Nephron (organoid): ENCODE data around the gene TBXAS1.
A peak's percentile ranks its signal among the peaks of the same experiment; 100 is the strongest.

ENCODE experiments used
- H3K27ac Mint-ChIP-seq, 3 experiments: 2 replicates each; pipeline ENCODE4 v1.8.0; 2020; ENCODE audit warnings: mixed read lengths in 3 of 3, mild to moderate bottlenecking in 2 of 3, moderate library complexity in 1 of 3
- H3K27me3 Mint-ChIP-seq: 2 replicates; pipeline ENCODE4 v1.8.0; 2021; ENCODE audit warnings: low read depth, mild to moderate bottlenecking, moderate library complexity, mixed read lengths
- H3K36me3 Mint-ChIP-seq: 2 replicates; pipeline ENCODE4 v1.8.0; 2020; ENCODE audit warnings: low read depth, mixed read lengths
- H3K4me1 Mint-ChIP-seq: 2 replicates; pipeline ENCODE4 v1.8.0; 2020; ENCODE audit warnings: mixed read lengths
- H3K4me3 Mint-ChIP-seq, 3 experiments: 2 replicates each; pipeline ENCODE4 v1.8.0; 2020; ENCODE audit warnings: mild to moderate bottlenecking in 3 of 3, mixed read lengths in 3 of 3, moderate library complexity in 2 of 3
- H3K9me3 Mint-ChIP-seq: 2 replicates; pipeline ENCODE4 v1.8.0; 2020; ENCODE audit warnings: mixed read lengths
- CTCF ChIP-seq, 3 experiments: fragments of 200-600 bp; sonication (generic); IDR thresholded peaks; one replicate each; pipeline ENCODE4 v1.5.0; 2021; ENCODE audit warnings: antibody characterized with exemption in 3 of 3; ENCODE audit not compliant: unreplicated experiment in 3 of 3

Gene TBXAS1

GRCh38 chr7:139876622-139877283, 47.7 kb downstream of the TBXAS1 start:
- H3K36me3 Mint-ChIP-seq = peaks cover 9% of the 10 kb centered on the region
- peak overlapping the region in 1 of 3 experiments; percentile 45 for H3K27ac Mint-ChIP-seq
- H3K27me3 Mint-ChIP-seq = no peaks in the 10 kb centered on the region
- H3K4me3 Mint-ChIP-seq = no peak overlapping the region
- H3K4me1 Mint-ChIP-seq = peaks cover 1% of the 10 kb centered on the region
- no peak for TF ChIP-seq CTCF (IDR thresholded peaks at IDR 0.05; ENCODE audit: unreplicated experiment in 3 of 3)
- no peaks in the 10 kb centered on the region for H3K9me3 Mint-ChIP-seq

- H3K4me3 Mint-ChIP-seq = no peak overlapping the region
- H3K27me3 Mint-ChIP-seq = no peaks in the 10 kb centered on the region
- peaks cover 2% of the 10 kb centered on the region for H3K9me3 Mint-ChIP-seq
- H3K27ac Mint-ChIP-seq = peak overlapping the region; percentile 52 to 73 (median 59)
- H3K4me1 Mint-ChIP-seq = peaks cover 11% of the 10 kb centered on the region
- TF ChIP-seq CTCF (IDR thresholded peaks at IDR 0.05; ENCODE audit: unreplicated experiment in 3 of 3) = no peak
- H3K36me3 Mint-ChIP-seq = peaks cover 3% of the 10 kb centered on the region
These were observed 54.8 kb downstream of the TBXAS1 start for GRCh38 chr7:139883814-139884213.

GRCh38 chr7:139884441-139884840, 55.4 kb downstream of the TBXAS1 start:
- peaks cover 11% of the 10 kb centered on the region for H3K4me1 Mint-ChIP-seq
- H3K4me3 Mint-ChIP-seq = no peak overlapping the region
- H3K9me3 Mint-ChIP-seq = peaks cover 2% of the 10 kb centered on the region
- H3K27me3 Mint-ChIP-seq = no peaks in the 10 kb centered on the region
- TF ChIP-seq CTCF (IDR thresholded peaks at IDR 0.05; ENCODE audit: unreplicated experiment in 3 of 3) = no peak
- peaks cover 3% of the 10 kb centered on the region for H3K36me3 Mint-ChIP-seq
- H3K27ac Mint-ChIP-seq = peak overlapping the region in 2 of 3 experiments; percentile 41 to 52

GRCh38 chr7:139885511-139885910, 56.4 kb downstream of the TBXAS1 start:
- Mint-ChIP-seq H3K27me3 (no peaks in the 10 kb centered on the region), H3K27ac (peak overlapping the region in 2 of 3 experiments; percentile 52), H3K36me3 (peaks cover 3% of the 10 kb centered on the region), H3K9me3 (peaks cover 2% of the 10 kb centered on the region), H3K4me3 (no peak overlapping the region), H3K4me1 (peaks cover 11% of the 10 kb centered on the region)
- no peak for TF ChIP-seq CTCF (IDR thresholded peaks at IDR 0.05; ENCODE audit: unreplicated experiment in 3 of 3)

- peaks cover 3% of the 10 kb centered on the region for H3K36me3 Mint-ChIP-seq
These were observed 57.1 kb downstream of the TBXAS1 start for GRCh38 chr7:139886206-139886605.

More at GRCh38 chr7:139886206-139886605, 57.1 kb downstream of the TBXAS1 start:
- Mint-ChIP-seq H3K4me3 (no peak overlapping the region), H3K9me3 (peaks cover 2% of the 10 kb centered on the region), H3K4me1 (peaks cover 11% of the 10 kb centered on the region), H3K27me3 (no peaks in the 10 kb centered on the region), H3K27ac (peak overlapping the region; percentile 27 to 52 (median 52))
- TF ChIP-seq CTCF (IDR thresholded peaks at IDR 0.05; ENCODE audit: unreplicated experiment in 3 of 3) = no peak
